SK-N-SH (cell line): Measurements from ENCODE around the gene PASK. TPM values are rescaled to one million over a fixed set of nuclear protein-coding genes. Genes with fewer than 3 reads are reported as not detected.

Experiments
- CTCF ChIA-PET: fragments of 300-600, 350-600 bp; formaldehyde crosslinking; extraction: SDS; loops from one replicate; lab custom pipeline; 2021; lab: Yijun Ruan, JAX
- POLR2A ChIA-PET: fragments of 350-600 bp; sonication (Branson Sonifier 250); formaldehyde crosslinking; extraction: SDS; loops from one replicate; lab custom pipeline; 2020; ENCODE audit warnings: antibody characterized with exemption, inconsistent platforms; lab: Yijun Ruan, JAX
- DNase-seq: peaks from one replicate; pipeline ENCODE4 v3.0.0; 2012
- H2AFZ ChIP-seq: fragments of 200-600 bp; sonication (generic); 2 replicates; pipeline ENCODE4 v1.8.1; 2016; ENCODE audit warnings: antibody characterized with exemption, mild to moderate bottlenecking, low read depth
- H3F3A ChIP-seq: fragments of 200-600 bp; sonication (generic); replicated peaks from 2 replicates; pipeline ENCODE3; 2016; ENCODE audit warnings: antibody characterized with exemption, mild to moderate bottlenecking; ENCODE audit not compliant: insufficient read depth
- H3K27ac ChIP-seq, 2 experiments: fragments of 200-500 bp in 1 of 2; fragments of 200-600 bp in 1 of 2; sonication (Bioruptor generic) in 1 of 2; sonication (generic), shearing (Covaris generic) in 1 of 2; 2 replicates each; pipeline versions ENCODE4 v1.5.1 to v1.6.1; 2014 to 2016; ENCODE audit warnings: low read depth in 2 of 2, inconsistent platforms in 1 of 2, low read length in 1 of 2, mild to moderate bottlenecking in 1 of 2, mixed read lengths in 1 of 2
- H3K27me3 ChIP-seq: fragments of 200-600 bp; sonication (generic), shearing (Covaris generic); 2 replicates; pipeline ENCODE4 v1.6.1; 2016; ENCODE audit warnings: mixed run types; ENCODE audit not compliant: insufficient read depth
- H3K36me3 ChIP-seq, 2 experiments: fragments of 200-500 bp in 1 of 2; fragments of 200-600 bp in 1 of 2; sonication (Bioruptor generic) in 1 of 2; sonication (generic) in 1 of 2; replicated peaks in 1 of 2; 2 replicates each; pipeline versions ENCODE3 to v1.5.1; 2014 to 2016; ENCODE audit warnings: low read length in 1 of 2, mild to moderate bottlenecking in 1 of 2; ENCODE audit not compliant: insufficient read depth in 2 of 2, control insufficient read depth in 1 of 2
- H3K4me1 ChIP-seq, 2 experiments: fragments of 200-500 bp in 1 of 2; fragments of 200-600 bp in 1 of 2; sonication (Bioruptor generic) in 1 of 2; sonication (generic), shearing (Covaris generic) in 1 of 2; 2 replicates each; pipeline versions ENCODE4 v1.5.1 to v1.6.1; 2014 to 2016; ENCODE audit warnings: low read depth in 1 of 2, low read length in 1 of 2, mixed run types in 1 of 2; ENCODE audit not compliant: insufficient read depth in 2 of 2, control insufficient read depth in 1 of 2
- H3K4me2 ChIP-seq: fragments of 200-600 bp; sonication (generic), shearing (Covaris generic); 2 replicates; pipeline ENCODE4 v1.6.1; 2017; ENCODE audit warnings: mixed run types
- H3K4me3 ChIP-seq, 2 experiments: fragments of 200-500 bp in 1 of 2; fragments of 200-600 bp in 1 of 2; sonication (Bioruptor generic) in 1 of 2; sonication (generic), shearing (Covaris generic) in 1 of 2; 2 replicates each; pipeline versions ENCODE4 v1.5.1 to v1.8.1; 2014 to 2016; ENCODE audit warnings: low read depth in 2 of 2, inconsistent platforms in 1 of 2, low read length in 1 of 2, mild to moderate bottlenecking in 1 of 2, mixed read lengths in 1 of 2, moderate library complexity in 1 of 2
- H3K79me2 ChIP-seq: fragments of 200-600 bp; sonication (generic); 2 replicates; pipeline ENCODE4 v1.8.1; 2017; ENCODE audit warnings: mild to moderate bottlenecking; ENCODE audit not compliant: insufficient read depth
- H3K9ac ChIP-seq: fragments of 200-600 bp; sonication (generic); 2 replicates; pipeline ENCODE4 v1.6.1; 2017; ENCODE audit warnings: mixed run types
- H3K9me2 ChIP-seq: fragments of 200-600 bp; sonication (generic); 2 replicates; pipeline ENCODE4 v1.6.1; 2017; ENCODE audit warnings: mixed run types
- H3K9me3 ChIP-seq: fragments of 200-600 bp; sonication (generic); 2 replicates; pipeline ENCODE4 v1.6.1; 2017; ENCODE audit warnings: mixed run types, mild to moderate bottlenecking, moderate library complexity
- H4K20me1 ChIP-seq: fragments of 200-600 bp; sonication (generic); 2 replicates; pipeline ENCODE4 v1.6.1; 2017; ENCODE audit warnings: mild to moderate bottlenecking, mixed run types; ENCODE audit not compliant: insufficient read depth
- EP300 ChIP-seq, 2 experiments: IDR thresholded peaks; 2 replicates each; pipeline versions ENCODE4 v1.4.0 to v1.6.1; 2012; ENCODE audit warnings: borderline replicate concordance in 1 of 2, low read depth in 1 of 2, low read length in 1 of 2
- EZH2phosphoT487 ChIP-seq: fragments of 200-600 bp; sonication (generic); IDR thresholded peaks from 2 replicates; pipeline ENCODE4 v1.6.1; 2017; ENCODE audit warnings: low read depth, mixed run types, mild to moderate bottlenecking, antibody characterized with exemption, moderate library complexity, borderline replicate concordance
- FOSL2 ChIP-seq: IDR thresholded peaks from 2 replicates; pipeline ENCODE4 v1.4.0; 2012; ENCODE audit warnings: low read depth, mild to moderate bottlenecking, moderate library complexity, borderline replicate concordance
- GABPA ChIP-seq: IDR thresholded peaks from 2 replicates; pipeline ENCODE4 v1.4.0; 2012; ENCODE audit warnings: low read depth, mild to moderate bottlenecking
- GATA2 ChIP-seq: sonication (generic); formaldehyde crosslinking; IDR thresholded peaks from 2 replicates; pipeline ENCODE4 v1.5.0; 2020; ENCODE audit warnings: mild to moderate bottlenecking, missing genetic modification reagents
- NFIC ChIP-seq: IDR thresholded peaks from 2 replicates; pipeline ENCODE4 v1.4.0; 2012; ENCODE audit warnings: borderline replicate concordance
- POLR2AphosphoS5 ChIP-seq: IDR thresholded peaks from 2 replicates; pipeline ENCODE4 v1.6.1; 2012; ENCODE audit warnings: low read depth, low read length
- RCOR1 ChIP-seq: fragments of 150-350 bp; IDR thresholded peaks from 2 replicates; pipeline ENCODE4 v1.6.1; 2017; ENCODE audit warnings: antibody characterized with exemption, low read length
- RFX5 ChIP-seq: IDR thresholded peaks from 2 replicates; pipeline ENCODE4 v1.6.1; 2012; ENCODE audit warnings: mild to moderate bottlenecking, improper control_type of control experiment, low read length
- RXRA ChIP-seq: IDR thresholded peaks from 2 replicates; pipeline ENCODE4 v1.4.0; 2012; ENCODE audit warnings: low read depth, mild to moderate bottlenecking, borderline replicate concordance
- SIN3A ChIP-seq: IDR thresholded peaks from 2 replicates; pipeline ENCODE4 v1.6.1; 2012; ENCODE audit warnings: low read depth, mild to moderate bottlenecking, low read length, moderate library complexity, borderline replicate concordance
- TAF1 ChIP-seq: IDR thresholded peaks from 2 replicates; pipeline ENCODE4 v1.6.1; 2012; ENCODE audit warnings: low read depth, mild to moderate bottlenecking, low read length, moderate library complexity, borderline replicate concordance
- TEAD4 ChIP-seq: IDR thresholded peaks from 2 replicates; pipeline ENCODE4 v1.4.0; 2012; ENCODE audit warnings: mild to moderate bottlenecking, borderline replicate concordance; ENCODE audit not compliant: insufficient read depth
- YY1 ChIP-seq: IDR thresholded peaks from 2 replicates; pipeline ENCODE4 v1.4.0; 2012; ENCODE audit warnings: low read depth, mild to moderate bottlenecking
- WGBS: methylation state at CpG from one replicate; pipeline ENCODE4 v1.1.6; 2017; ENCODE audit warnings: low lambda C conversion rate; 5-methylcytosine and 5-hydroxymethylcytosine counted together
- polyA plus RNA-seq, 3 experiments: library from polyadenylated mRNA; depleted of rRNA; stranded (reverse); fragments of >200 nt; gene quantifications; 2 replicates each; pipeline ENCODE4 v1.2.3, GENCODE V29; 2012
- TF ChIP-seq, protein P1 (sequence below): IDR thresholded peaks from 2 replicates; pipeline ENCODE4 v1.6.1; 2012; ENCODE audit warnings: mild to moderate bottlenecking, low read depth, low read length, moderate library complexity
- TF ChIP-seq, protein P2 (sequence below): IDR thresholded peaks from 2 replicates; pipeline ENCODE4; 2012
- TF ChIP-seq, protein P3 (sequence below): IDR thresholded peaks from 2 replicates; pipeline ENCODE4 v1.4.0; 2012; ENCODE audit warnings: low read depth
- TF ChIP-seq, protein P4 (sequence below): IDR thresholded peaks from 2 replicates; pipeline ENCODE4 v1.4.0; 2012; ENCODE audit warnings: low read depth, borderline replicate concordance
- TF ChIP-seq, protein P5 (sequence below): fragments of 150-350 bp; IDR thresholded peaks from 2 replicates; pipeline ENCODE4 v1.6.1; 2017; ENCODE audit warnings: antibody characterized with exemption, low read length, low read depth, borderline replicate concordance

The PASK gene
- polyA plus RNA-seq, 1 of the 3 experiments (the other 2 are of a cell fraction): 6.3 TPM

DNA sequence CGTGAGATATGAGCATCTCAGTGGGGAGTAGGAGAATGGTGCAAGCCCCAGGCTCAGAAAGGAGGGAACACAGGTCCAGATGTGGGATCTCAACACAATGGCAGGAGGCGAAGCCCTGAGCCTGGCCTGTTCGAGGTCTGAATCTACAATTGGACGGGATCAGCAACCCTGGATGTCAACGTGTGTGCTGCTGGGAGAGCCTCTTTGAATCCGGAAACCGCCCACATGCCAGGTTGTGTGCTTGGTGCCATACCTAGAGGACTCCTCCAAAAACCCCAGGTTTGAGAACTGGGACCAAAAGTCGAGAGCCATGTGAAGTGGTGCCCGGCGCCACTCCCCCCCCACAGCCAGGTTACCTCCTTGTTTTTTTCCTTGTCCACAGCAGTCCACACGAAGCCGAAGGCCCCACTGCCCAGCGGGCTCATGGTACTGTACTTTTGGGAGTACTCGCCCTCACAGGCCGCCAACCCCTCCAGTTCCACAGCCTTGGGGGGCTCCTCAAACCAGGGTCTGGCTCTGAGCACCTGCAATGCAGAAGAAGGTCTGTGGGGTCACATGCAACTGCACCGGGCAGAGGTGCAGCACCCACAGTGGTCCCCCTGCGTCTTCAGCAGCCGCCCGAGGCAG lies 26.8 kb downstream of the PASK start:
- WGBS: 92% methylated on average over 12 of the region's 19 CpGs
- DNase-seq: no peak
- ChIA-PET CTCF (no interaction called here), POLR2A (no interaction called here)
- Histone ChIP-seq H3F3A (peaks cover 5% of the 10 kb centered on the region), H3K36me3 (peaks cover 12 to 16% of the 10 kb centered on the region in 2 experiments), H3K27ac (no peak overlapping the region), H3K9me3 (no peaks in the 10 kb centered on the region; the same call in 1 of the 2 replicates), H3K9ac (no peak overlapping the region), H3K79me2 (no peaks in the 10 kb centered on the region), H3K4me2 (no peak overlapping the region), H3K27me3 (no peaks in the 10 kb centered on the region), H3K9me2 (no peaks in the 10 kb centered on the region), H4K20me1 (no peaks in the 10 kb centered on the region), H2AFZ (no peak overlapping the region), H3K4me1 (no peaks in the 10 kb centered on the region), H3K4me3 (no peak overlapping the region)
- TF ChIP-seq GABPA (no peak), TEAD4 (no peak), EP300 (IDR thresholded peaks at IDR 0.05; ENCODE audit: borderline replicate concordance in 1 of 2, low read depth in 1 of 2, low read length in 1 of 2) (no peak), FOSL2 (no peak), RXRA (no peak), GATA2 (CRISPR knock-in tag) (no peak), YY1 (no peak), SIN3A (no peak), POLR2AphosphoS5 (no peak)
- TF ChIP-seq, protein P1, sequence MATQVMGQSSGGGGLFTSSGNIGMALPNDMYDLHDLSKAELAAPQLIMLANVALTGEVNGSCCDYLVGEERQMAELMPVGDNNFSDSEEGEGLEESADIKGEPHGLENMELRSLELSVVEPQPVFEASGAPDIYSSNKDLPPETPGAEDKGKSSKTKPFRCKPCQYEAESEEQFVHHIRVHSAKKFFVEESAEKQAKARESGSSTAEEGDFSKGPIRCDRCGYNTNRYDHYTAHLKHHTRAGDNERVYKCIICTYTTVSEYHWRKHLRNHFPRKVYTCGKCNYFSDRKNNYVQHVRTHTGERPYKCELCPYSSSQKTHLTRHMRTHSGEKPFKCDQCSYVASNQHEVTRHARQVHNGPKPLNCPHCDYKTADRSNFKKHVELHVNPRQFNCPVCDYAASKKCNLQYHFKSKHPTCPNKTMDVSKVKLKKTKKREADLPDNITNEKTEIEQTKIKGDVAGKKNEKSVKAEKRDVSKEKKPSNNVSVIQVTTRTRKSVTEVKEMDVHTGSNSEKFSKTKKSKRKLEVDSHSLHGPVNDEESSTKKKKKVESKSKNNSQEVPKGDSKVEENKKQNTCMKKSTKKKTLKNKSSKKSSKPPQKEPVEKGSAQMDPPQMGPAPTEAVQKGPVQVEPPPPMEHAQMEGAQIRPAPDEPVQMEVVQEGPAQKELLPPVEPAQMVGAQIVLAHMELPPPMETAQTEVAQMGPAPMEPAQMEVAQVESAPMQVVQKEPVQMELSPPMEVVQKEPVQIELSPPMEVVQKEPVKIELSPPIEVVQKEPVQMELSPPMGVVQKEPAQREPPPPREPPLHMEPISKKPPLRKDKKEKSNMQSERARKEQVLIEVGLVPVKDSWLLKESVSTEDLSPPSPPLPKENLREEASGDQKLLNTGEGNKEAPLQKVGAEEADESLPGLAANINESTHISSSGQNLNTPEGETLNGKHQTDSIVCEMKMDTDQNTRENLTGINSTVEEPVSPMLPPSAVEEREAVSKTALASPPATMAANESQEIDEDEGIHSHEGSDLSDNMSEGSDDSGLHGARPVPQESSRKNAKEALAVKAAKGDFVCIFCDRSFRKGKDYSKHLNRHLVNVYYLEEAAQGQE: no peak
- TF ChIP-seq, protein P2, sequence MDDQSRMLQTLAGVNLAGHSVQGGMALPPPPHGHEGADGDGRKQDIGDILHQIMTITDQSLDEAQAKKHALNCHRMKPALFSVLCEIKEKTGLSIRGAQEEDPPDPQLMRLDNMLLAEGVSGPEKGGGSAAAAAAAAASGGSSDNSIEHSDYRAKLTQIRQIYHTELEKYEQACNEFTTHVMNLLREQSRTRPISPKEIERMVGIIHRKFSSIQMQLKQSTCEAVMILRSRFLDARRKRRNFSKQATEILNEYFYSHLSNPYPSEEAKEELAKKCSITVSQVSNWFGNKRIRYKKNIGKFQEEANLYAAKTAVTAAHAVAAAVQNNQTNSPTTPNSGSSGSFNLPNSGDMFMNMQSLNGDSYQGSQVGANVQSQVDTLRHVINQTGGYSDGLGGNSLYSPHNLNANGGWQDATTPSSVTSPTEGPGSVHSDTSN: no peak
- TF ChIP-seq, protein P3, sequence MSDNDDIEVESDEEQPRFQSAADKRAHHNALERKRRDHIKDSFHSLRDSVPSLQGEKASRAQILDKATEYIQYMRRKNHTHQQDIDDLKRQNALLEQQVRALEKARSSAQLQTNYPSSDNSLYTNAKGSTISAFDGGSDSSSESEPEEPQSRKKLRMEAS: no peak

DNA sequence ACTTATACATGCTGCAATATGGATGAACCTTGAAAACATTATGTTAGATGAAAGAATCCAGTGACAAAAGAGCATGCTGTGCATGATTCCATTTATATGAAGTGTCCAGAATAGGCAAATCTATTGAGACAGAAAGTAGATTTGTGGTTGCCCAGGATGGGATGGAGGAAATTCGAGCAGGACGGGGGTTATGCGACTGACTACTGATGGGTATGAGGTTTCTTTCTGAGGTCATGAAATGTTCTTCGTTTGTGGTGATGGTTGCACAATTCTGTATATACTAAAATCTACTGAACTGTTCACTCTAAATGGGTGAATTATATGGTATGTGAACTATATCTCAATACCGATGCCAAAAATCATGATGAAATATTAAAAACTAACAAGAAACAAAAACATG lies 28.3 kb downstream of the PASK start:
- Histone ChIP-seq H2AFZ (no peak overlapping the region), H4K20me1 (no peaks in the 10 kb centered on the region), H3K27ac (no peak overlapping the region), H3K9me2 (no peaks in the 10 kb centered on the region), H3K9ac (no peak overlapping the region), H3K4me1 (no peaks in the 10 kb centered on the region), H3K79me2 (no peaks in the 10 kb centered on the region), H3K36me3 (peaks cover 12 to 16% of the 10 kb centered on the region in 2 experiments), H3K27me3 (no peaks in the 10 kb centered on the region), H3K9me3 (no peaks in the 10 kb centered on the region; the same call in 1 of the 2 replicates), H3K4me3 (no peak overlapping the region), H3K4me2 (no peak overlapping the region), H3F3A (peaks cover 5% of the 10 kb centered on the region)
- ChIA-PET CTCF (no interaction called here), POLR2A (no interaction called here)
- 92% methylated on average over 5 of the region's 5 CpGs for WGBS
- DNase-seq: no peak
- TF ChIP-seq, protein P2: no peak
- TF ChIP-seq RCOR1 (no peak), TAF1 (no peak), NFIC (no peak), EZH2phosphoT487 (no peak), RFX5 (no peak)
- TF ChIP-seq, protein P4, sequence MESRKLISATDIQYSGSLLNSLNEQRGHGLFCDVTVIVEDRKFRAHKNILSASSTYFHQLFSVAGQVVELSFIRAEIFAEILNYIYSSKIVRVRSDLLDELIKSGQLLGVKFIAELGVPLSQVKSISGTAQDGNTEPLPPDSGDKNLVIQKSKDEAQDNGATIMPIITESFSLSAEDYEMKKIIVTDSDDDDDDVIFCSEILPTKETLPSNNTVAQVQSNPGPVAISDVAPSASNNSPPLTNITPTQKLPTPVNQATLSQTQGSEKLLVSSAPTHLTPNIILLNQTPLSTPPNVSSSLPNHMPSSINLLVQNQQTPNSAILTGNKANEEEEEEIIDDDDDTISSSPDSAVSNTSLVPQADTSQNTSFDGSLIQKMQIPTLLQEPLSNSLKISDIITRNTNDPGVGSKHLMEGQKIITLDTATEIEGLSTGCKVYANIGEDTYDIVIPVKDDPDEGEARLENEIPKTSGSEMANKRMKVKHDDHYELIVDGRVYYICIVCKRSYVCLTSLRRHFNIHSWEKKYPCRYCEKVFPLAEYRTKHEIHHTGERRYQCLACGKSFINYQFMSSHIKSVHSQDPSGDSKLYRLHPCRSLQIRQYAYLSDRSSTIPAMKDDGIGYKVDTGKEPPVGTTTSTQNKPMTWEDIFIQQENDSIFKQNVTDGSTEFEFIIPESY: no peak
- TF ChIP-seq, protein P5, sequence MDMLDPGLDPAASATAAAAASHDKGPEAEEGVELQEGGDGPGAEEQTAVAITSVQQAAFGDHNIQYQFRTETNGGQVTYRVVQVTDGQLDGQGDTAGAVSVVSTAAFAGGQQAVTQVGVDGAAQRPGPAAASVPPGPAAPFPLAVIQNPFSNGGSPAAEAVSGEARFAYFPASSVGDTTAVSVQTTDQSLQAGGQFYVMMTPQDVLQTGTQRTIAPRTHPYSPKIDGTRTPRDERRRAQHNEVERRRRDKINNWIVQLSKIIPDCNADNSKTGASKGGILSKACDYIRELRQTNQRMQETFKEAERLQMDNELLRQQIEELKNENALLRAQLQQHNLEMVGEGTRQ: no peak
